HUDEP-2 (cell line): Measurements from ENCODE around the gene EXOC7.

Experiments
- DNase-seq, 76 experiments: peaks; one replicate each; lab custom pipeline; 2025; ENCODE audit not compliant: unreplicated experiment in 76 of 76; lab: John Stamatoyannopoulos, UW

The EXOC7 gene

GRCh38 chr17:76122431-76123190, 19.0 kb upstream of the EXOC7 start:
- no peak for DNase-seq

GRCh38 chr17:76121932-76122430, 18.4 kb upstream of the EXOC7 start:
- peak in 3 of 76 experiments; percentile 5 to 23 (median 7) for DNase-seq

GRCh38 chr17:76120658-76121008, 17.0 kb upstream of the EXOC7 start:
- DNase-seq, result no peak

GRCh38 chr17:76119409-76120371, 16.1 kb upstream of the EXOC7 start:
- no peak for DNase-seq

- no peak for DNase-seq
Observed at GRCh38 chr17:76115138-76115754, 11.7 kb upstream of the EXOC7 start.

GRCh38 chr17:76111956-76112355, 8.4 kb upstream of the EXOC7 start:
- DNase-seq, result no peak

GRCh38 chr17:76107509-76107908, 3.9 kb upstream of the EXOC7 start:
- peak in 10 of 76 experiments; percentile 3 to 32 (median 12) for DNase-seq

GRCh38 chr17:76106703-76107102, 3.1 kb upstream of the EXOC7 start:
- DNase-seq, result no peak

GRCh38 chr17:76104896-76105231, 1.3 kb upstream of the EXOC7 start:
- no peak for DNase-seq

GRCh38 chr17:76104140-76104895, 731 bp upstream of the EXOC7 start:
- no peak for DNase-seq

GRCh38 chr17:76102944-76103273, 678 bp downstream of the EXOC7 start:
- no peak for DNase-seq

- DNase-seq, result no peak
Observed at GRCh38 chr17:76097716-76098295, 5.8 kb downstream of the EXOC7 start.

GRCh38 chr17:76095943-76096342, 7.6 kb downstream of the EXOC7 start:
- DNase-seq, result no peak

- no peak for DNase-seq
Observed at GRCh38 chr17:76094046-76094445, 9.5 kb downstream of the EXOC7 start.

GRCh38 chr17:76092526-76093413, 10.8 kb downstream of the EXOC7 start:
- DNase-seq, result no peak

- no peak for DNase-seq
Observed at GRCh38 chr17:76091526-76092286, 11.9 kb downstream of the EXOC7 start.

GRCh38 chr17:76090517-76091129, 13.0 kb downstream of the EXOC7 start:
- no peak for DNase-seq
